Adrenal gland (tissue), 5 donors: Measurements from ENCODE around the gene FAM20C.

ENCODE experiments used
- POLR2A ChIP-seq, 2 donors: fragments of 450-650 bp; IDR thresholded peaks; one replicate each; pipeline ENCODE4 v1.6.1; 2017; ENCODE audit warnings: antibody characterized with exemption in 2 of 2, mild to moderate bottlenecking in 2 of 2, moderate library complexity in 1 of 2
- TF ChIP-seq, protein P1 (sequence below), 6 experiments: fragments of 450-650 bp in 4 of 6; fragments of 200-600 bp in 2 of 6; sonication (generic) in 1 of 6; IDR thresholded peaks; 1 replicate in 5 of 6; 2 replicates in 1 of 6; pipeline versions ENCODE4 v1.5.1 to v1.8.0; 2016 to 2021; ENCODE audit warnings: antibody characterized with exemption in 6 of 6, mild to moderate bottlenecking in 2 of 6, moderate library complexity in 1 of 6
- donor health status: DM: no; HTN: no; CAD: no.

DNA sequence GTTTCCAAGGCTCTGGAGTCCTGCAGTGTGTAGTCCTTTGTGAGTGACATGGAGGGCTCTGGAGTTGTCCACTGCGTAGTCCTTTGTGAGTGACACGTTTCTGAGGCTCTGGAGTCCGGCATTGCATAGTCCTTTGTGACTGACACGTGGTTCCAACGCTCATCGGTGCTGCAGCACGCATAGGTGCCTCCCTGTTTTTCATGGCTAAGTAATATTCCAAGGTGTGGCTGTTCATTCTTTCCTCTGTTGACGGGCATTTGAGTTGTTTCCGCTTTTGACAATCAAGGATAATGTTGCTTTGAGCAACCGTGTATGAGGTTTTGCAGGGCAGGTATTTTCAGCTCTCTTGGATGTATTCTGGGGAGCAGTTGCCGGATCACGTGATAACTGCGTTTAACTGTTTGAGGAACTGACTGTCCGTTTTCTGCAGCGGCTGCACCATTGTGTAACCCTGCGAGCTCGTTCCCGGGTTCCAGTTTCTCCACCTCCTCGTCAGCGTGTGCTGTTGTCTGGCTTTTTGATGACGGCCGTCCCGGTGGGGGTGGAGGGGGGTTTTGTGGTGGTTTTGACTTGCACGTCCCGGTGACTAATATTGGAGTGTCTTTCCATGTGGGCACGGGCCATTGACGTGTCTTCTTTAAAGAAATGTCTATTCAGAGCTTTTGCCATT, 21.1 kb downstream of the FAM20C start:
- TF ChIP-seq, protein P1, sequence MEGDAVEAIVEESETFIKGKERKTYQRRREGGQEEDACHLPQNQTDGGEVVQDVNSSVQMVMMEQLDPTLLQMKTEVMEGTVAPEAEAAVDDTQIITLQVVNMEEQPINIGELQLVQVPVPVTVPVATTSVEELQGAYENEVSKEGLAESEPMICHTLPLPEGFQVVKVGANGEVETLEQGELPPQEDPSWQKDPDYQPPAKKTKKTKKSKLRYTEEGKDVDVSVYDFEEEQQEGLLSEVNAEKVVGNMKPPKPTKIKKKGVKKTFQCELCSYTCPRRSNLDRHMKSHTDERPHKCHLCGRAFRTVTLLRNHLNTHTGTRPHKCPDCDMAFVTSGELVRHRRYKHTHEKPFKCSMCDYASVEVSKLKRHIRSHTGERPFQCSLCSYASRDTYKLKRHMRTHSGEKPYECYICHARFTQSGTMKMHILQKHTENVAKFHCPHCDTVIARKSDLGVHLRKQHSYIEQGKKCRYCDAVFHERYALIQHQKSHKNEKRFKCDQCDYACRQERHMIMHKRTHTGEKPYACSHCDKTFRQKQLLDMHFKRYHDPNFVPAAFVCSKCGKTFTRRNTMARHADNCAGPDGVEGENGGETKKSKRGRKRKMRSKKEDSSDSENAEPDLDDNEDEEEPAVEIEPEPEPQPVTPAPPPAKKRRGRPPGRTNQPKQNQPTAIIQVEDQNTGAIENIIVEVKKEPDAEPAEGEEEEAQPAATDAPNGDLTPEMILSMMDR (IDR thresholded peaks at IDR 0.05), result no peak
- TF ChIP-seq POLR2A (IDR thresholded peaks at IDR 0.05), result no peak
